AG04449 (cell line): ENCODE measurements around the gene C12orf54.
"Not testable (repeated sequence)": the region's sequence is repeated elsewhere in the genome, so short reads cannot be mapped to it uniquely, and the experiment has no call there.

Experiments used
- CTCF ChIA-PET: fragments of 350-600 bp; formaldehyde crosslinking; extraction: SDS; loops from one replicate; lab custom pipeline; 2021; ENCODE audit warnings: antibody characterized with exemption; lab: Yijun Ruan, JAX
- POLR2A ChIA-PET: fragments of 400-600, 350-600 bp; formaldehyde crosslinking; extraction: SDS; loops from one replicate; lab custom pipeline; 2020; ENCODE audit warnings: antibody characterized with exemption, inconsistent platforms; lab: Yijun Ruan, JAX
- DNase-seq: peaks from one replicate; pipeline ENCODE4 v3.0.0-alpha.2; 2010; ENCODE audit warnings: low read depth, low spot score
- H3K4me3 ChIP-seq: 2 replicates; pipeline ENCODE4 v1.5.1; 2011; ENCODE audit warnings: low read depth, mild to moderate bottlenecking, control low read depth, low read length
- CTCF ChIP-seq: IDR thresholded peaks from one replicate; pipeline ENCODE4 v1.5.1; 2011; ENCODE audit warnings: mild to moderate bottlenecking, moderate library complexity, low read length, control low read depth, inconsistent platforms; ENCODE audit not compliant: insufficient read depth; ENCODE audit errors: missing control alignments

C12orf54 gene

GRCh38 chr12:48482198-48482597 lies at the start of gene C12orf54:
Gene C12orf54 (plus strand): TSS chr12:48482498. CDS start chr12:48483297, 799 bp downstream.
- ChIA-PET POLR2A (no interaction called here), CTCF (no interaction called here)
- TF ChIP-seq CTCF = no peak
- DNase-seq = no peak
- no peak within 1 kb of the TSS for H3K4me3 ChIP-seq

DNA sequence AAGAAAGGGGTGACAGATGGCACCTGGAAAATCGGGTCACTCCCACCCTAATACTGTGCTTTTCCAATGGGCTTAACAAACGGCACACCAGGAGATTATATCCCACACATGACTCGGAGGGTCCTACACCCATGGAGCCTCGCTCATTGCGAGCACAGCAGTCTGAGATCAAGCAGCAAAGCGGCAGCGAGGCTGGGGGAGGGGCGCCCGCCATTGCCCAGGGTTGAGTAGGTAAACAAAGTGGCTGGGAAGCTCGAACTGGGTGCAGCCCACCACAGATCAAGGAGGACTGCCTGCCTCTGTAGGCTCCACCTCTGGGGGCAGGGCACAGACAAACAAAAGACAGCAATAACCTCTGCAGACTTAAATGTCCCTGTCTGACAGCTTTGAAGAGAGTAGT lies 48.3 kb upstream of the C12orf54 start:
- DNase-seq, CTCF ChIA-PET, H3K4me3 ChIP-seq, POLR2A ChIA-PET: not testable (repeated sequence)

GRCh38 chr12:48441069-48441468 lies 41.2 kb upstream of the C12orf54 start:
- no peak overlapping the region for H3K4me3 ChIP-seq
- TF ChIP-seq CTCF = no peak
- no peak for DNase-seq
- ChIA-PET POLR2A (no interaction called here), CTCF (no interaction called here)

DNA sequence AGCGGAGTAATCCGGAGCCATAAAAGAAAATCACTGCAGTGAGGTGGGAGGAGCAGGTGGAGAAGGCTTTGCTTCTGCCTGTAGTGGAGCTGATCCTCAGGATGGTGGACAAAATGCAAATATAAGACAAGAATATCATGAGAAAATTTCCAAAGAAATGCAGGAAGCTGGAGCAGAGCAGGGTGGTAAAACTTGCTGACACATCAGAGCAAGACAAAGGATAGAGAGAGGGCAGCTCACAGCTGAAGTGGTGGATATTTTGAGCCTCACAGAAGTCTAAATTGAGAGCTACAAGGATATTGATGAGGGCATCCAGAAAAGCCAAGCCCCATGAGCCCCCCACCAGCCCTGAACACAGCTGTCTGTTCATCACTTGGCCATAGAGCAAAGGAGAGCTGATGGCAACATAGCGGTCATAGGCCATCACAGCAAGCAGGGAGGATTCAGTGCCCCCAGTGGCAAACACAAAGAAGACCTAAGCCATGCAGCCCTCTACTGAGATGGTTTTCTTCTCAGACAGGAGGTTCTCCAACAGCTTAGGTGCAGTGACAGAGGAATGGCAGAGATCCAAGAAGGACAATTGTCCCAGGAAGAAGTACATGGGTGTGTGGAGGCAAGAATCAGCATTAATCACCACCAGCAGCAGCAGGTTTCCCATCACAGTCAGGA lies 40.0 kb upstream of the C12orf54 start:
- POLR2A ChIA-PET = no interaction called here
- CTCF ChIA-PET = no interaction called here
- no peak for TF ChIP-seq CTCF
- no peak for DNase-seq
- H3K4me3 ChIP-seq = no peak overlapping the region

DNA sequence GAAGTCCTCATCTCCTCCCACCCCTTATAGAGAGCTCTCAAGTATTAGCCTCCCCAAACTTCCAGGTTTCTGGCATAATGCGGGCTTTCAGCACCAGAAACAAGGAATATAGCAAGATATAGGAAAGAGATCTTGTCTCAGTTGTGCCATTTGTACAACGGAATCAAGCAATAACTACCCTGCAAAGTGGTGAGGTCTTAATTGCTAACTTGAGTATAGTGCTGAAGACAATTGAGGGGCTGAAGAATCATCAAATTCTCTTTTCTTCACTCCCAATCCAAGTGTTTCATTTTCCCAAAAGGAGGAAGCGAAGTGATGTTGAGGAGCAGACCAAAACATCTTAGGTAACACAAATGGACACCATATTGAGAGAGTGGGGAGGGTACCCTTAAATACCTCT lies 36.8 kb upstream of the C12orf54 start:
- CTCF ChIA-PET = no interaction called here

DNA sequence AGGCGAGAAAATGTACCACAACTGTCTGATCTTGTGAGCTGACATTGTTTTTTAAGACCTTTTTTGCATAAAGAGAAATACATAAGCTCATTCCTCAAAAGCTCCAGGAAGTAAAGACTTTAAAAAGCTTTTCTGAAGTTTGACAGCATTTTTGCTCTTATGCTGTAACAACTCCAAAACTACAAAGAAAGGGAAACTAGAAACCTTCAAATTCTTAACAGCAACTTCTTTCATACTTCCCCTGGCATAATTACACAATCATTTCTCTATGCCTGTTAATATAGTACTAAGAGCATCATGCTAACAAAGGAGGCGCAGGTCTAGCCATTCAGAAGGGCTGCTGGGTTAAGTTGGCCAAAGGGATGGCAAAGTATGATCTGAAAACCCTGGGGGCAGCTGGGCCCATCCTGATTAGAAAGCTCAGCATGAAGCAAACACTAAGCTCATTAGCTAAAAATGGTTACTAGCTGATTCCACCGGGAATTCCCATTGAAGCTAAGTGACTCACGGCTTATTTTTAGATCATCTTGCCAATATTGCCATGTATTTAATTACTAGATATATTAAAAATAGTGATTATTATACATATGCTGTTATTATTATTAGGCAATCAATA lies 36.0 kb upstream of the C12orf54 start:
- POLR2A ChIA-PET = no interaction called here
- TF ChIP-seq CTCF = no peak
- DNase-seq = no peak
- CTCF ChIA-PET = no interaction called here
- no peak overlapping the region for H3K4me3 ChIP-seq

More for the DNA sequence above, 36.8 kb upstream of the C12orf54 start:
- no peak overlapping the region for H3K4me3 ChIP-seq
- TF ChIP-seq CTCF = no peak
- POLR2A ChIA-PET = no interaction called here
- no peak for DNase-seq

GRCh38 chr12:48447755-48448154 lies 34.5 kb upstream of the C12orf54 start:
- no peak for TF ChIP-seq CTCF
- no peak for DNase-seq
- ChIA-PET POLR2A (no interaction called here), CTCF (no interaction called here)
- no peak overlapping the region for H3K4me3 ChIP-seq
